ENCODE data around the gene NAGS. TPM values are rescaled to one million over a fixed set of nuclear protein-coding genes. Genes with fewer than 3 reads are reported as not detected.
"Not testable (repeated sequence)": the region's sequence is repeated elsewhere in the genome, so short reads cannot be mapped to it uniquely, and the experiment has no call there.

Gene NAGS
- total and polyA plus RNA-seq, 8 donors = 0.09 to 1.8 (median 0.48) TPM

DNA sequence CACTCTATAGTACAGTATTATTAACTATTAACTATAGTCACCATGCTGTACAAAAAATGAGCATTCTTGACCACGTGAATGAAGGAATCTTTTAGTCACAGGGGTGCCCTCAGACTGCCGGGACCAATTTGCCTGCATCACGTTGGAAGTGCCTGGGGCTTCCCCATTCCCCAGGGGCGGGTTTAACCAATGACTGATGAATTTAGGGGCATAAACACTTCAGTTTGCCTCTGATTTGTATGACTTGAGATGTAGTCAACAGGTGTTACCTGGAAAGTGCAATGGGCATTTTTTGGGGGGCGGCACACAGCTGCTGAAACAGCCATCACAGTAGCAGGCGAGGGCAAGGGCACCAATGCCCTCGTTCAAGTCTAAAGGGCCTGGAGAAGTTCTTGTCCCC is 41.9 kb upstream of the NAGS start:
- no peaks in the 10 kb centered on the region for H3K27me3 ChIP-seq
- no peak for FAIRE-seq
- no peak for ATAC-seq
- H3K9me3 ChIP-seq = no peaks in the 10 kb centered on the region
- no peak for TF ChIP-seq CTCF (IDR thresholded peaks at IDR 0.05)
- no peaks in the 10 kb centered on the region for H3K4me1 ChIP-seq
- H3K27ac ChIP-seq = no peak overlapping the region
- 42% methylated on average over 7 of the region's 7 CpGs for WGBS, 2 donors
- no peaks in the 10 kb centered on the region for H3K36me3 ChIP-seq
- intact Hi-C loops (cut with DNase I) = no loop called here
- no peak for DNase-seq
- no peak overlapping the region for H3K4me3 ChIP-seq

- H3K9me3 ChIP-seq = no peaks in the 10 kb centered on the region
- DNase-seq (no peak), ATAC-seq (peak in 1 of 4 donors; percentile 27), FAIRE-seq (no peak)
- TF ChIP-seq CTCF (IDR thresholded peaks at IDR 0.05) = no peak
- H3K4me3 ChIP-seq = no peak overlapping the region
- no peak overlapping the region for H3K27ac ChIP-seq
- 74 to 86% methylated on average over 3 of the region's 3 CpGs for WGBS, 2 donors
- no peaks in the 10 kb centered on the region for H3K4me1 ChIP-seq
- no peaks in the 10 kb centered on the region for H3K36me3 ChIP-seq
- H3K27me3 ChIP-seq = no peaks in the 10 kb centered on the region
- intact Hi-C loops (cut with DNase I) = no loop called here
Measured at GRCh38 chr17:43966276-43966675, 38.1 kb upstream of the NAGS start.

- FAIRE-seq = no peak
- intact Hi-C loops (cut with DNase I) = no loop called here
- ATAC-seq = no peak
- no peaks in the 10 kb centered on the region for H3K9me3 ChIP-seq
- H3K36me3 ChIP-seq = no peaks in the 10 kb centered on the region
- 44 to 45% methylated on average over 9 of the region's 9 CpGs for WGBS, 2 donors
- no peak for TF ChIP-seq CTCF (IDR thresholded peaks at IDR 0.05)
- H3K4me3 ChIP-seq = no peak overlapping the region
- H3K27ac ChIP-seq = no peak overlapping the region
- DNase-seq = no peak
- H3K27me3 ChIP-seq = no peaks in the 10 kb centered on the region
- no peaks in the 10 kb centered on the region for H3K4me1 ChIP-seq
Measured at GRCh38 chr17:43967251-43967875, 37.1 kb upstream of the NAGS start.

GRCh38 chr17:43970366-43970765 is 34.1 kb upstream of the NAGS start:
- no peak for ATAC-seq
- H3K4me1 ChIP-seq = no peaks in the 10 kb centered on the region
- no peak overlapping the region for H3K4me3 ChIP-seq
- no peak overlapping the region for H3K27ac ChIP-seq
- no peak for FAIRE-seq
- no peaks in the 10 kb centered on the region for H3K9me3 ChIP-seq
- WGBS, 2 donors = 54 to 63% methylated on average over 4 of the region's 4 CpGs
- no peak for TF ChIP-seq CTCF (IDR thresholded peaks at IDR 0.05)
- DNase-seq = no peak
- H3K36me3 ChIP-seq = no peaks in the 10 kb centered on the region
- intact Hi-C loops (cut with DNase I) = no loop called here
- H3K27me3 ChIP-seq = no peaks in the 10 kb centered on the region

- ATAC-seq; intact Hi-C loops (cut with DNase I); FAIRE-seq; H3K36me3 ChIP-seq; H3K9me3 ChIP-seq; DNase-seq; H3K27me3 ChIP-seq; H3K27ac ChIP-seq; H3K4me1 ChIP-seq; H3K4me3 ChIP-seq: not testable (repeated sequence)
- 48 to 55% methylated on average over 2 of the region's 2 CpGs for WGBS, 2 donors
Measured at GRCh38 chr17:43971436-43971835, 33.0 kb upstream of the NAGS start.

DNA sequence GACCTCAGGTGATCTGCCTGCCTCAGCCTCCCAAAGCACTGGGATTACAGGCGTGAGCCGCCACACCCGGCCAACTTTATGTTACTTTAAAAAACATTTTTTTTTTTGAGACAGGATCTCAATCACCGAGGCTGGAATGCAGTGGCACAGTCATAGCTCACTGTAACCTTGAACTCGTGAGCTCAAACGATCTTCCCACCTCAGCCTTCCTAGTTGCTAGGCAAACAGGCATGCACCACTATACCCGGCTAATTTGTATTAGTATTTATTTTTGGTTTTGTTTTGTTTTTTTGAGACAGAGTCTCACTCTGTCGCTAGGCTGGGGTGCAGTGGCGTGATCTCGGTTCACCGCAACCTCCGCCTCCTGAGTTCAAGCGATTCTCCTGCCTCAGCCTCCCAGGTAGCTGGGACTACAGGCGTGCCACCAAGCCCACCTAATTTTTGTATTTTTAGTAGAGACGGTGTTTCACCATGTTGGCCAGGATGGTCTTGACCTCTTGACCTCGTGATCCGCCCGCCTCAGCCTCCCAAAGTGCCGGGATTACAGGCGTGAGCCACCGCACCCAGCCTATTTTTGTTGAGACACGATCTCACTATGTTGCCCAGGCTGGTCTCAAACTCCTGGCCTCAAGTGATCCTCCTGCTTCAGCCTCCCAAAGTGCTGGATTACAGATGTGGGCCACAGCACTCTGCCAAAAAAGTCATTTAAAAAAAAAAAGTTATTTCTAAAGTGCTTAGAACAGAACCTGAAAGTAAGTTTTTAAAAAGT is 31.8 kb upstream of the NAGS start:
- H3K36me3 ChIP-seq; DNase-seq; H3K27ac ChIP-seq; H3K4me3 ChIP-seq; FAIRE-seq; ATAC-seq; H3K4me1 ChIP-seq; intact Hi-C loops (cut with DNase I); H3K27me3 ChIP-seq; H3K9me3 ChIP-seq: not testable (repeated sequence)
- WGBS, 2 donors = 73 to 84% methylated on average over 22 of the region's 22 CpGs
